Muscle of arm (tissue), 14 donors: Measurements from ENCODE around the gene MEX3B. TPM values are rescaled to one million over a fixed set of nuclear protein-coding genes. Genes with fewer than 3 reads are reported as not detected.
A peak's percentile ranks its signal among the peaks of the same experiment; 100 is the strongest.

Experiments used
- DNase-seq: peaks from one replicate; pipeline ENCODE4 v3.0.0-alpha.2; 2013
- long read RNA-seq, 11 donors: transcript quantifications; one replicate each; lab custom pipeline, GENCODE V29; 2026
- polyA plus RNA-seq, 12 donors: library from polyadenylated mRNA; unstranded; fragments of 120-200 nt; gene quantifications; one replicate each; pipeline ENCODE4 v1.2.1, GENCODE V29; 2013; ENCODE audit not compliant: insufficient read length in 12 of 12

The MEX3B gene
- 10 to 100 TPM in 11 of 12 donors, not detected in 1; 11.4 to 25.3 (median 18.3) TPM for polyA plus RNA-seq
- long read RNA-seq, donor 1, full-length matches to known transcripts, result 34 of 34 reads
- long read RNA-seq, donor 1, partial matches to known transcripts, result 0 of 34 reads
- long read RNA-seq, donor 1, other reads (novel, unspliced or antisense), result 0 of 34 reads
- long read RNA-seq, donor 2, full-length matches to known transcripts, result 19 of 19 reads
- long read RNA-seq, donor 2, partial matches to known transcripts, result 0 of 19 reads
- long read RNA-seq, donor 2, other reads (novel, unspliced or antisense), result 0 of 19 reads
- long read RNA-seq, donor 3, full-length matches to known transcripts, result 13 of 13 reads
- long read RNA-seq, donor 3, partial matches to known transcripts, result 0 of 13 reads
- long read RNA-seq, donor 3, other reads (novel, unspliced or antisense), result 0 of 13 reads
- long read RNA-seq, donor 4, full-length matches to known transcripts, result 7 of 7 reads
- long read RNA-seq, donor 4, partial matches to known transcripts, result 0 of 7 reads
- long read RNA-seq, donor 4, other reads (novel, unspliced or antisense), result 0 of 7 reads
- long read RNA-seq, donor 5, full-length matches to known transcripts, result 32 of 32 reads
- long read RNA-seq, donor 5, partial matches to known transcripts, result 0 of 32 reads
- long read RNA-seq, donor 5, other reads (novel, unspliced or antisense), result 0 of 32 reads
- long read RNA-seq, donor 6, full-length matches to known transcripts, result 13 of 13 reads
- long read RNA-seq, donor 6, partial matches to known transcripts, result 0 of 13 reads
- long read RNA-seq, donor 6, other reads (novel, unspliced or antisense), result 0 of 13 reads
- long read RNA-seq, donor 7, full-length matches to known transcripts, result 16 of 16 reads
- long read RNA-seq, donor 7, partial matches to known transcripts, result 0 of 16 reads
- long read RNA-seq, donor 7, other reads (novel, unspliced or antisense), result 0 of 16 reads
- long read RNA-seq, donor 8, full-length matches to known transcripts, result 22 of 22 reads
- long read RNA-seq, donor 8, partial matches to known transcripts, result 0 of 22 reads
- long read RNA-seq, donor 8, other reads (novel, unspliced or antisense), result 0 of 22 reads
- long read RNA-seq, donor 9, full-length matches to known transcripts, result 23 of 23 reads
- long read RNA-seq, donor 9, partial matches to known transcripts, result 0 of 23 reads
- long read RNA-seq, donor 9, other reads (novel, unspliced or antisense), result 0 of 23 reads
- long read RNA-seq, donor 10, full-length matches to known transcripts, result 10 of 10 reads
- long read RNA-seq, donor 10, partial matches to known transcripts, result 0 of 10 reads
- long read RNA-seq, donor 10, other reads (novel, unspliced or antisense), result 0 of 10 reads
- long read RNA-seq, donor 11, full-length matches to known transcripts, result 36 of 36 reads
- long read RNA-seq, donor 11, partial matches to known transcripts, result 0 of 36 reads
- long read RNA-seq, donor 11, other reads (novel, unspliced or antisense), result 0 of 36 reads

DNA sequence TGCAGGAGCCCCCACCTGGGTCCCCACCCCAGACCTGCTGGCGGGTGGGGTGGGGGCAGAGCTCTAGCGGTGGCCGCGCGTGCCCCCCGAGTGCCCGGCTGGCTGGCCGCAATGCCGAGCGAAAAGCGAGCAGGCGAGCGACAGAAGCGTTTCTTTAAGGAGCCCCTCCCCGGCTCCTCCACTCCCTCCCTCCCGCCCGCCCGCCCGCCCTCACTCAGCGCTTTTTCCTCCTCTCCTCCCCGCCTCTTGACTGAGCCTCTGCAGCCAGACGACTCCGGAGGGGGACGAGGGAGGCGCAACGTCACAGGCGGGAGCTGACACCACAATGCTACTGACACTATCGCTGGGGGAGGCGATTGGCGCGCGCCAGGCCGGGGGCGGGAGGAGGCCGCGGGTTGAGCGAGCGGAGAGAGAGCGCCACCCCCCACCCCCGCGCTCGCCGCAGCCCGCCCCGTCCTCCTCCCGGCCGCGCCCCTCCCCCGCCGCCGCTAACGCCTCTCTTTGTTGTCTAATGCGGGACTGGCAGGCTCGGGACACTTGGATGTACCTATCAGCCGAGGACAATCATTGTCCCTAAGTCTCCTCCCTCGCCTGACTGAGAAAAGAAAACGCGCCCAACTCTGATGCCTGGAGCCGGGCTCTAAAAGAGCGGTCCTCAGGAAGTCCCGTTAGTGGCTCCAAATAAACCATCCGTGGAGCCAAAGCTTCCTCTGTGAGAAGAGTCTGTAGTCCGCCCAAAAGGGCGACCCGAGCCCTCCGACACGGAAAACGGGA lies at the start of gene MEX3B:
Gene MEX3B (minus strand): TSS at position 127 of the 774 bp plus-strand sequence. CDS start 313 bp downstream, outside the sequence.
- DNase-seq, result peak; percentile 98

DNA sequence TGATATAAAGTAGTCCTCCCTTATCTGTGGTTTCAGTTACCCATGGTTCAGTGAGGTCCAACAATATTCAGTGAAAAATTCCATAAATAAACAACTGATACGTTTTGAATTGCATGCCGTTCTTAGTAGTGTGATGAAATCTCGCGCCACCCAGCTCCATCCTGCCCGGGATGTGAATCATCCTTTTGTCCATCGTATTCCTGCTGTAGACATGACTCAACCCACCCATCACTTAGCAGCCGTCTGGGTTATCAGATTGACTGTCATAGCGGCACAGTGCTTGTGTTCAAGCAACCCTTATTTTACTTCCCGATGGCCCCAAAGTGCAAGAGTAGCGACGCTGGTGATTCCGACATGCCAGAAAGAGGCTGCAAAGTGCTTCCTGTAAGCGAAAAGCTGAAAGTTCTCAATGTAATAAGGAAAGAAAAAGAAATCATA lies 48.0 kb upstream of the MEX3B start:
- DNase-seq, result no peak

DNA sequence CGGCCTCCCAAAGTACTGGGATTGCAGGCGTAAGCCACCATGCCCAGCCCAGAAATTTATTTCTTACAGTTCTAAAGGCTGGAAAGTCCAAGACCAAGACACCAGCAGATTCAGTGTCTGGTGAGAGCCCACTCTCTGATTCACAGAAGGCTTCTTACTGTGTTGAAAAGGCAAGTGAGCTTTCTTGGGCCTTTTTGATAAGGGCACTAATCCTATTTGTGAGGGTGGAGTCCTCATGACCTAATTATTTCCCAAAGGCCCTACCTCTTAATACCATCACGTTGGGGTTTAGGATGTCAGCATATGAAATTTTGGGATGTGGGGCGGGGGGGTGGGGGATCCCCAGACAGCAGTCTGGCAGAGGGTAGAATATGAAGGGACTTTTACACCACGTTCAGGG lies 47.5 kb upstream of the MEX3B start:
- DNase-seq, result no peak

DNA sequence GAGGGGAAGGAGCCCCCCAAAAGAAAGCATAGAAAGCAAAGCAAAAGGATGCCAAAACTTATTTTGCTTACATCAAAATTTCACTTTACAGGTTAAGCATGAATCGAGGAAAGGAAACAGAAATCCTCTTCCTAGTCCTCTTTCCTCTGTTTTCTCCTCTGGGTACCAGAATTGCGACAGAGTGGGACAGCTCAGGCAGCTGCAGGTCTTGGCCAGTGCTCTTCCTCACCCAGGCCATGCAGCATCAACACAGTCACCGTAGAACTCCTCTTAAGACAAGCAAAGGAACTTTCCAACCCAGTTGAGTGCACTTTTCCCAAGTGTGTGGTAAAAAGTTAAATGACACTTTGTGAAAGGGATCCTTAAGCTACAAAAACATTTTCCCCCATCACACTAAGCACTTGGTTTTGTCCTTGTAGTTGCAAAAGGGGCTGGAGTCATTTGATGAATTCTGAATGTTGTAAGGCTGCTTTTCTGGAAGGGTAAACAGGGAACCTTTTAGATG lies 45.9 kb upstream of the MEX3B start:
- no peak for DNase-seq

DNA sequence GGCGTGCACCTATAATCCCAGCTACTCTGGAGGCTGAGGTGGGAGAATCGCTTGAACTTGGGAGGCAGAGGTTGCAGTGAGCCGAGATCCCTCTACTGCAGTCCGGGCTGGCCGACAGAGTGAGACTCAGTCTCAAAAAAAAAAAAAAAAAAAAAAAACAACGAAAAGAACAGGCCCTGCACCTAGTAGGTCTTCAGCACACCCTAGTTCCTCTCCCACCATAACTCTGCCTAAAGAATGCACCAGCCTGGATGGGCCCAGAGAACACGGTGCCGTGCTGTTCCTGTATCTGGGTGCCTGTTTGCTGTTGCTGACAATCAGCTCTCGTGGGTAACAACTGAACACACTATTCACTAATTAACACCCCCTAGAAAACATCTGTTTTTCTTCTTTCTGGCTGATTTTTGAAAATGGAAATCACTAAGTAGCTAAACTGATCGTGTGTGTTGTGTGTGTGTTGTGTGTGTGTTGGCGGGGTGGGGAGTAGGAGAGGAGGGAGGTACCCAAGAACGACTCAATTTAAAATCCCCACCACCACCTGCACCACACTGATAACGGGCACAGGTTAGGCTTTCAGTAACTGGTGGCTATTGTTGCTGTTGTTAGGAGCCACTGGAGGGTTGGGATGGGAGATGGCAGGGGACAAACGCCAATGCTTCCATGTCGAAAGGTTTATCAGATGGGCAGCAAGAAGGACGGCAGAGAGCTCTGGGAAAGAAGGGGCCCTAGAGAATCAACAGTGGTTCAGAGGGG lies 40.6 kb upstream of the MEX3B start:
- no peak for DNase-seq

DNA sequence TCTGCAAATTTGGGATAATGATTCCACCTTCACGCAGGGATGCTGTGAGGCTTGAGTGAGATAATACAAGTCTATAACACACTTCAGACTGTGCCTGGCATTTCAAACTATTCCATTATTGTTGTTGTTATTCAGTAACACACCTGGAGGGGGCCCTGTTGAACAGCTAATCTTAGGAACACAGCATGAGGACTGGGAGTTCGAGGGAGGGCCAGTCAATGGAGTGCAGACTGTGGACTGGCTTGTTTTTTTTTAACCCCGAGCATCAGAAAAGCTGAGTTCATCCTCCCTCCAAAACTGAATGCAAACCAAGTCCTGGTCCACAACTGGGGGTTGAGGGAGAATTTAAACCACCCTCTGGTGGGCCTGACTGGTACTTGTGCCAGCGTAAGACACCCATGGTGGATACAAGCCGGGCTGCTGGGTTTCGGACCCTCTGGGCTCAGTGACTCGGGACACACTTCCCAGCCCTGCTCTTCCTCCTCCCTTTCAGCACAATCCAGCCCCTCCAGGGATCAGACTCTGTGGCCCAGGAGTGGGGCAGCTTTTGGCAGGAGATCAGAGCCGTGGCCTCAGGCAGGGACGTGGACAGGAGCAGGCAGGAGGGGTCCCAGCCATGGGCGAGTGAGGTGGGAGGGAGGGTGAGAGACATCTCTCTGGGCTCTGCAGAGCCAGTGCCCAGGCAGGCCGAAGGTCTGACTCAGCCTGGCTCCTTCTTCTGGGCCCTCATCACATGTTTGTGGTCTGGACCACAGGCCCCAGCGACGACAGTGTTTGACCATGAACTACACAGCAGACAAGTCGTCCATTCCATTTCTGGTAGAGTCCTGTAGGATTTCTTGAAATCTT lies 36.3 kb upstream of the MEX3B start:
- no peak for DNase-seq

DNA sequence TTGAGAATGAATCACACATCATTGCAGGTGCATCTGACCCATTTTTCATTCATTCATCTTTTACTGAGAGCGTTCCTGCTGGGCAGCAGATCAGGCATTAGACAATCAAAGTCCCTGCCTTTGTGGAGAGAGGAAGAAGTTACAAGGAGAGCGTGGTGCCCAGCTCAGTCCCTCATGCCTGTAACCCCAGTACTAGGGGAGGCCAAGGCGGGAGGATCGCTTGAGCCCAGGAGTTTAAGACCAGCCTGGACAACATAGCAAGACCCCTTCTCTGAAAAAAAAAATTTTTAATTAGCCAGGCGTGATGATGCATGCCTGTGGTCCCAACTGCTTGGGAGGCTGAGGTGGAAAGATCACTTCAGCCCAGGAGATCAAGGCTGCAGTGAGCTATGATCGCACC lies 35.0 kb upstream of the MEX3B start:
- no peak for DNase-seq

- no peak for DNase-seq
Observed at GRCh38 chr15:82079736-82080135, 33.9 kb upstream of the MEX3B start.

DNA sequence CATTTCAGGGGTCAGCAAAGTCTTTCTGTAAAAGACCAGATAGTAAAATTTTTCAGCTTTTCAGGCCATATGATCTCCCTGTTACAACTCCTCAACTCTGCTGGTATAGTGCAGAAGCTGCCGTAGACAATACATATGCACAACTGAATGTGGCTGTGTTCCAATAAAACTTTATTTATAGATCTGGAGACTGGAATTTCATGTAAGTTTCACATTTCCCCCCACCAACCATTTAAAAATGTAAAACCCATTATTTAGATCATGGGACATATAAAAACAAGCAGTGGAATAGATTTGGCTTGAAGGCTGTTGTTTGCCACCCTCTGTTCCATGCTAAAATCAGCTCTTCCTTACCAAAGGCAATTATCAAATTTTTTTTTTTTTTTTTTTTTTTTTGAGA lies 28.8 kb upstream of the MEX3B start:
- no peak for DNase-seq

- DNase-seq, result no peak
Observed at GRCh38 chr15:82072926-82073537, 27.2 kb upstream of the MEX3B start.

- DNase-seq, result no peak
Observed at GRCh38 chr15:82066455-82066854, 20.6 kb upstream of the MEX3B start.

DNA sequence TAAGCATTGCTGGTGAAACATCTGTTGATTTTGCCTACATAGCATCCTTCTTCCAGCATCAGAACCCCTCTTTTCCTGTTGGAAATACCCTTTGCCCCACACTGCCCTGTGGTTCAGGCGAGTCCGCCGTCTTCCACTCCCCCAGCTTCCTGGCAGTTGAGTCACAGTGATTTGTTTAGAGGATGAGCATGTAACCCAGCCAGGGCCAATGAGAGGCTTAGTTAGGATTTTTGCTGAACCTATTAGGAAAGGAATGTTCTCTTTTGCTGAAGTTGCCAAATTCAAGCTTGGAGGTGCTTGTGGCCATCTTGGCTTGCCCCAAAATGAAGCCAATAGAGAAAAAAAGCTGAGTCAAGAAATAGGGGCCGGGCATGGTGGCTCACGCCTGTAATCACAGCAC lies 19.0 kb upstream of the MEX3B start:
- no peak for DNase-seq

DNA sequence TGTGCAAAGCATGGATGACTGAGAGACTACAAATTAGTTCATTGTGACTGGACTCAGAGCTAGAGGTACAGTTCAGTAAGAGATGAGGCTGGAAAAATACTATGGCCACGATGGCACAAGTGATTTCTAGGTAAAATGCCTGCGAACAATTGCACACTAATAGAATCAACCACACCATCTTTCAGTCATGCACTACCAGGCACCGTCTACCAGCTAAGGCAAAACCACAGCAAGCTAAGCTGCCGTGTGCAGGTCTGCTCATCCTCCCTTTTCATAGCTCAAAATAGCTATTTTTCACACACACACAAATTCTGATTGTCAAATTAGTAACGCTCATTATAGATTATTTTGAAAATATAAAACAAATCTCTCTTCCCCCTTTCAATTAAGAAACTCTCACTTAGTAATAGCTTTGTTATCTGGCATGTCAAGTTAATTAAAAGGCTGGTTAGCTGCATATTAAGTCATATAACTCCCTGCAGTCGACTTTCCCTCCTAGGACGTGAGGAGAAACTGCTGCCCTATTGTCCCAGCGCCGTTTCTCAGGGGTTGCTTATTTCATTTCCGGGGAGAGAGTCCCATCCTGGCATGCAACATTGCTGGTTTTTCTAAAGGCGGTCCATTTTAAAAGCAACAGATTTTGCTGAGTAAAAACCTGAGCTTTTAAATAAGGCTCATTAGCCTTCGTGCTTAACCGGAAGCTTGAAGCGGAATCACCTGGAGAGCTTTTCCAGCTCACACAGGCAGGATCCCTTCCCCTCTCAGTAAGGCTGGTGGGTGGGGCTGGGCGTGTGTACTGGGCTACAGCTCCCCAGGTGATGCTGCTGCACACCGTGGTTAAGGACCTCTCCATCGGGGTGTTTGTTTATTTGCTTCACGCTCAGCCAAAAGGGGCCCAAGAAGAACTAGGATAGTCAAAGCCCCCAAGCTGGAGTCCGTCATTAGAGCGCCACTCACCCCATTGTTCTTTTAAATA lies 16.9 kb upstream of the MEX3B start:
- no peak for DNase-seq

GRCh38 chr15:82060817-82061216 lies 15.0 kb upstream of the MEX3B start:
- no peak for DNase-seq

DNA sequence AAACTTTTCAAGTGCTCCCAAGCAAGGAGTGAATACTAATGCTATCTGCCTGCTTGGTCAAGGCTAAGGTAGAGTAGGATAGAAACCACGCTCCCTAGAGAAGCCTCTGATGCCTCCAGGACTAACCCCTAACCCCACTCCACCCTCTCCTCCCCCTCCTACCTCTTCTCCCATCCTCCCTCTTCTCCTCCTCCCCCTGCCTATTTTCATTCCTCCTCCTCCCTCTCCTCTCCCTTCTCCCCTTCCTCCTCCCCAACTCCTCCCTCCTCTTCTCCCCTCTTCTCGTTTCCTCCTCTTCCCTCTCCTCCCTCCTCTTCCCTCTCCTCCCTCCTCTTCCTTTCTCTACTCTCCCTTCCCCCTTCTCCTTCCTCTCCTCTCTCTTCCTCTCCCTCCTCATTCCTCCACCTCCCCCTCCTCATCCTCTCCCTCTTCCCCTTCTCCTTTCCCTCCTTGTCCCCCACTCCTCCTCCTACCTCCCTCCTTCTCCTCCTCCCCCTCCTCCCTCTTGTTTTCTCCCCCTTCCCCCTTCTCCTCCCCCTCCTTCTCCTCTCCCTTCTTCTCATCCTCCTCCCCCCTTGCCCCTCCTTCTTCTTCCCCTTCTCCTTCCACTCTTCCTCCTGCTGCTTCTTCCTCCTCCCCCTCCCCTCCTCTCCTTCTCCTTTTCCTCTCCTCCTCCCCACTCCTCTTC lies 12.8 kb upstream of the MEX3B start:
- DNase-seq, result no peak

- DNase-seq, result no peak
Observed at GRCh38 chr15:82058026-82058425, 12.2 kb upstream of the MEX3B start.
